GM18511 (cell line): ENCODE measurements around the gene FGFBP2.

Experiments used
- ATAC-seq: cut with Tn5 transposase; IDR thresholded peaks from one replicate; pipeline ENCODE4 v1.9.1; 2021; ENCODE audit warnings: mild to moderate bottlenecking, moderate library complexity; ENCODE audit not compliant: unreplicated experiment

Gene FGFBP2, protein sequence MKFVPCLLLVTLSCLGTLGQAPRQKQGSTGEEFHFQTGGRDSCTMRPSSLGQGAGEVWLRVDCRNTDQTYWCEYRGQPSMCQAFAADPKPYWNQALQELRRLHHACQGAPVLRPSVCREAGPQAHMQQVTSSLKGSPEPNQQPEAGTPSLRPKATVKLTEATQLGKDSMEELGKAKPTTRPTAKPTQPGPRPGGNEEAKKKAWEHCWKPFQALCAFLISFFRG

DNA sequence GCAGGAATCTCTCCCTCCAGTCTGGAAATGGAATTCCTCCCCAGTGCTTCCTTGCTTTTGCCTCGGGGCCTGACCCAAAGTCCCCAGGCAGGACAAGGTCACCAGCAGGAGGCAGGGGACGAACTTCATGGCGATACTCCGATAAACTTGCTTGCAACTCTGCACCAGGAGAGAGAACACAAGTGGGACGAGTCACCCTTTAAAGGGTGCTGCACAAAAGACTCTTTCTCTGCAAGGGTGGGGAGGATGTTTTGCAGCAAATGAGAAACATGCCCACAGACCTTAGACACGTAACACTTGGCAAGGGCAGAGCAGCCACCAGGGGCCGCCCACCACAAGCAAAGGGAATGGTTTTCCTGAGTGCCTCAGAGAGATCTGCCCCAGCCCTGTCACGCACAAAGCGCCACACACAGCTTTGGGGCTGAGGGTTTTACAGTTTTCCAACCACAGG is at the start of gene FGFBP2:
Gene FGFBP2, minus strand, starts transcription at position 175 of the 451 bp plus-strand sequence. Its CDS starts 46 bp downstream, at position 129.
- peak; percentile 77 for ATAC-seq

DNA sequence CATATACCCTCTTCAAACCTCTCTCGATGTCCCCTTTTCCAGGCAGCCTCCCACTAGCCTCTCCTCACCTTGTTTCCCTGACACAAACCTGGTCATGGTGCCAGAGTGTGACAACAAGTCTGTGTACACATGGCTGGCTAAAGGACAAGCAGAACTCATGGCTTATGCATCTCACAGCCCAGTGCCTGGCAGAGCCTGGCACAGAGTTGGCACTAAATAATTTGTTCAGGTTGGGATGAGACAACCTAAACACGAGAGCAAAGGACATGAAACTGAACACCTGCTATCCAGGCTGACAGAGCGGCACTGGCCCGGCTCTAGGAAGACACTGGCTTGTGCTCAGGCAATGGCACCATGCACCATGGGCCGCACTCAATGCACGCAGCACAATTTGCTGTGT is 48.2 kb upstream of the FGFBP2 start:
- no peak for ATAC-seq

DNA sequence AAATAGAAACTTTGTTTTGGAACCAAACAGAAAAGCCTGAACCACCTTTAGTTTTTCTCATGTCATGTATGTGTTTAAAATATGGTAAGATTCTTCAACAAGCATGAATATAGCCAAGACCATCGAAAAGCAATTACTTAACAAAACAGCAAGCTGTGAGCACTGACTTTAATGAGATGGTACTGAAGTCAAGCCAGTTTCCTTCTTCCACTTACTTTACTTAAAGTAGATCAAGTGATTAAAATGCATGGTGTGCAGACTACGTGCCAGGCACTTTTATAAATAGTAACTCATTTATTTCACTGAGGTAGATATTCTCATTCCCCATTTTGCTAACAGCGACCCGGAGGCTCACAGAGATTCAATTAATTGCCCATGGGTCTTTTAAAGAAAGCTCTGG is 46.2 kb upstream of the FGFBP2 start:
- no peak for ATAC-seq

DNA sequence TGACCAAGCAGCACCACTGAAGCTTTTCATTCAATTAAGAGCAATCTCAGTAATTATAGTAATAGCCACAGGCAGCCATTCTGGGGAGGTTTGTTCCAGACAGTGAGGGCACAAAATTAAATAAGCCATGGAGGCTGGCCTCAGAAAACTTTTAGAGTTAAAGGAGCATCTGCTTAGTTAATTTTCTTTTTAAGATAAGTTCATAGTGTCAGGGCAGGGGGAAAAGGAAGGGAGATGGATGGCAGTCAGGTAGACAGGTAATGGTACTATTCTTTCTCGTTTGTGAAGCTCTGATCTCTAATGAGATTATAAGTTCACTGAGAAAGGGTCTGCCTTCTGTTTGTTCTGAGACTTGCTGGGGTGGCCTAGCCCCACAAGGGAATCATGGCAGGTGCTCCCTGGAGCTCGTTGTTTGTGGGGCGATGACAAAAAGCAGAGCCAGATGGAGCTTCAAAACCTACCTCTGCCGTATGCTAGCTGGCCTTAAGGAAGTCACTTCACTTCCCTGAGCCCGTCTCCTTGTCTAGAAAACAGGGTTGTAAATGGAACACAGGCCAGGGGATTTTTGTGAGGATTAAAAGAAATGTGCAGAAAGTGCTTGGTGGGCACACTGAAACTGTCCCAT is 44.6 kb upstream of the FGFBP2 start:
- no peak for ATAC-seq

DNA sequence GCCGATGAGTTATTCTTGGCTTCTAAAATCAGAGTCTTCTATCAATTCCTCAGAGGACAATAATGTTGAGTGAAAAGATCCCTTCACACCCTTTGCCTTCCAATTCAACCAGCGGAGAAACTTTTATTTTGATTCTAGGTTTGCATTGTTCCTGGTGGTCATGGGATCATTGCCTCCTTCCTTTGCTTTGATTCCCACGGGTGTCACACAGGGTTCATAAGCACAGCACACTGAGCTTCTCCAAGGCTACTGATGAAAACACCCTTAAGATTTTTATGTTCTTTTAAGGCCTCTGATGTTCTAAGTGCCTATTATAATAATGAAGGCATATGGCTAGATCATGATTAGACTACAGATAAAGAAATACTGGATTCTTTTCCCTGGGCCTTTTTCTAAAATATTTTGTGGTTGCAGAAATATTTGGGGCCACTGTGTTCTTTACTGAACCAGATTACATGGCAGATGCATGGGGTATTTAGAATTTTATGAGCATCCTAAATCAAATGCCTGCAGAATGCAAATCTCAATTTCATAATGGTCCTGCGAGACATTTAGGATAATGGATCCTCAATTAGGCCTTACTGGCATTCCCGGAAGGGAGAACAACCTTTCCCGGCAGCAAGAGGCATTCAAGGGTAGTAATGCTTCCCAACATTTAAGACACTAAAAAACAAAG is 43.9 kb upstream of the FGFBP2 start:
- no peak for ATAC-seq

DNA sequence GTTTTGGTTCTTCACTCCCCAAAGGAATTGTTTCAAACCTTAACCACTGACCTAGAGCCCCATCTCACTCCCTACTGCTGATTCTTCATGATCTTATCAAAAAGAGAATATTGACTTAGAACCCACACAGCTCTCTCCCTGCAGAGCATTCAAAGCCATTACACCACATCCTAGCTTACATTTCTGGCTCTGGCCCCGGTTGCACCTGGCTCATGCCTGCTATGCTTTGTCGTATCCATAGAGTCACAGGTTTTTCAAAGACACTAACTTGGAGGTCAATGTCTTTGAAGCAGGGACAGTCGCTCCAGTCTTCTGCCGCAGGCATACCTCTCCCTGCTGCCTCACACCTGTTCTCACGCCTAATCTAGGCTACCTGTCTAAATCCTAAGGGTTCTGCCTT is 42.7 kb upstream of the FGFBP2 start:
- no peak for ATAC-seq

DNA sequence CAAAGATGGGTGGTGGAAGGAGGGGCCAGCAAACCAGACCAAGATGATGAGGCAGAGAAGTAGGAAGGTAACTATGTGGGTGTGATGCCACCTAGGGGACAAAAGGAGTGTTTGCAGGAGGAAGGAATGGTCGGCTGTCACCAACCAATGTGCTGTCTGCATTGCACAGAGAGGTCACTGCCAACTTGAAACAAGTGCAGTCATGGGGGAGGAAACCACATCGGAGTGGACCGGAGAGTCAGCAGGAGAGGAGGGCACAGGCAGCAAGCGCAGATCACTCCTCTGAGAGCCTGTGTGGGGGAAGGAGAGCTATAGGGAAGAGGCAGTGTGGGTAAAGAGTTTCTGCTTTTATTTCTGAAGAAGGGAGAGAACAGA is 38.5 kb upstream of the FGFBP2 start:
- ATAC-seq, result peak; percentile 98

DNA sequence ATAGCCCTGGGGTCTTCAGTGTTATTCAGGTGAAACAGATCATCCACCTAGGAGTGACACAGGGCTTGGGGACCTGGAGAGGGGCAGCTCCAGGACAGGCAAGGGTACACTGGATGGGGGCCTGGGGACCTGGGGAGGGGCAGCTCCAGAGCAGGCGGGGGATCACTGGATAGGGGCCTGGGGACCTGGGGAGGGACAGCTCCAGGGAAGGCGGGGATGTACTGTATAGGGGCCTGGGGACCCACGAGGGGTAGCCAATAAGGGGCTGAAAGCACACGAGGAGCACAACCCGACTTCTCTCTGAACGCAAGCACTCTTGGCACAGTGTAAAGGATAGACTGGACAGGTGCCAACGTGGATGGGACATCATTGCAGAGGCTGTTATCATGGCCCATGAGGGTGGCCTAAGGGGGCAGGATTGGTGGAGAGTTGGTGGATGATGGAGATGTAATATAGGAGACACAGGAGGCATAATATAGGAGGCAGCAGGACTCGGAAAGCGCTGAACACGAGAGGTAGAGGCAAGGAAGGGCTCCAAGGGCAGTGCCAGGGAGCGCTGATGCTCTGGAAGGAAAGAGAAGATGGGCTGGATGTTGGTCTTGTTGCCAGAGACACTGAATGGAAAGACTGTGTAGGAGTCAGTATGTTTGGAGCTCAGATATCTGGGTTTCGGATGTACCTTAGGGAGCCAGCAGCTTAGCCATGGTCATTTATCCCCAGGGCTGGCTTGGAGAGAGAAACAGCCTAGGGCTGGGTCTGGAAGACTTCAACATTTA is 37.9 kb upstream of the FGFBP2 start:
- ATAC-seq, result no peak

DNA sequence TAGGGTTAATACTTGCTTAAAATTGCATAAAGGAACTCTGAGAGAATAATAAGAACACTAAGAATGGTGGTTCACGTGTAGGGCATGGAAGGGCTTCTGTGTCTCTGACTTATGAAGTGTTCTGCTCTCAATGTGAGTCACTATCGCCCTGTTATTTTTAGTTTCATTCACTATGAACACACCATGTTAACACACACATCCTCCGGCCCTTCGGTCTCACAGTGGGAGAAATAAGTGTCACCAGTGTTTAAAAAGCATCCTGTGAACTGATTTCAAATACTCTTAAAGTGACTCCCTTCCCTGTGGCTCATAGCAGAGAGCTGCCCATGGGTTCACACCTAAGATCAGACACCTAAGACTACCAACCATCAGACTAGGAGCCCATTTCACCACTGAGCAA is 33.8 kb upstream of the FGFBP2 start:
- no peak for ATAC-seq

DNA sequence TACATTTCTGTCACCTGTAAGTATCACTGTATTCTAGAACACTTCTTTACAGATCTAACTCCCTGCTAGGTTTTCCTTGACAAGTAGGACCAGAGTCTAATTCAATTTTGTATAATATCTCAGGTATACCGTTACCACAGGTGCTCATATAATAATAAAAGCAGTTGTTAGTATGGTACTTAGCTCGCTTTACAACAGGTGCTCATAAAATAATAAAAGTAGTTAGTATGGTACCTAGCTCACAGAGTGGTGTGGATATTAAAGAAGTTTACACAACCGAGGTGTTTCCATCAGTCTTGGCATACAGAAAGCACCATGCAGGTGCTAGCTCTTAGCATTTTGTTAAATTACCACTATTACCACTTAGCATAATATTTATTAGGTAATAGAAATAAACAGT is 32.9 kb upstream of the FGFBP2 start:
- no peak for ATAC-seq

DNA sequence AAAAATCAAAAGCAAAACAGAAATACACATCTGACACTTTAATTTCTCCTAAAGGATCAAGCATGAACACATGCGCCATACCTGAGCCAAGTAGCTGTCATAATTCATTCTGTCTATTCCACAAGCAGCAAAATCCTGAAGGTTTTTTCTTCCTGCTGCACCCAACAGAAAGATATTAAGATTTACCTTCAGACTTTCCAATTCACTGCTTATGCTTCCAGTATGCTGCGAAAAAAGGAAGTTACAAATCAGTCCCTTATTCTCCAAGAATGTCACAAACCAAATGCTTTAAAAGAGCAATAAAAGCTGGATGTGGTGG is 29.2 kb upstream of the FGFBP2 start:
- ATAC-seq, result no peak

DNA sequence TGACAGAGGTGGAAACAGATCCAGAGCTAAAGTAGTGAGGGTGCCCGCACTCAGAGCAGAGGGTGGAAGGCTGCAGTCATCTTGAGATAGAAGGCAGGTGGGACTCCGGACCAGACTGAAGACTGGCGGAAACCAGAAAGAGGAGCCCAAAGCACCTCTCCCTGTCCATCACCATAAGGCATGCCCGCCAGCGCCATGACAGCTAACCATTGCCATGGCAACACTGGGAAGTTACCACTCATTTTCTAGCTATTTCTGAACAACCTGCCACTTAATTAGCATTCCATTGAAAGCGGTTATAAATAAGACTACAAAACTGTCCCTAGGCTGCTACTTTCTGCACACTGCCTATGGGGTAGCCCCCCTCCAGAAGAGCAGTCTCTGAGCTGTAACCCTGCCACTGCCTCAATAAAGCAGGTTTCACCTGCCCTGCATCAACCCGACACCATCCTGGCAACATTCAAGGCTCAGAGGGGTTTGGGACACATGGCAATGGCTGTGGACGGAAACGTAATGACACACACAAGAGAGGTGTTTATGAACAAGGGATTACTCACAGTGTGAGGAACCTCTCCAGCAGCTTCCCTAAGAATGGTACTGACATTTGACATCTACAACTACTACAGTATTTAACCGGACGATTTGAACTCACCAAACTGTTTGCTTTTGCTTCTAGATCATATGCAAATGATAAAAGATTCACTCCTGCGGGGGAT is 27.8 kb upstream of the FGFBP2 start:
- ATAC-seq, result no peak

DNA sequence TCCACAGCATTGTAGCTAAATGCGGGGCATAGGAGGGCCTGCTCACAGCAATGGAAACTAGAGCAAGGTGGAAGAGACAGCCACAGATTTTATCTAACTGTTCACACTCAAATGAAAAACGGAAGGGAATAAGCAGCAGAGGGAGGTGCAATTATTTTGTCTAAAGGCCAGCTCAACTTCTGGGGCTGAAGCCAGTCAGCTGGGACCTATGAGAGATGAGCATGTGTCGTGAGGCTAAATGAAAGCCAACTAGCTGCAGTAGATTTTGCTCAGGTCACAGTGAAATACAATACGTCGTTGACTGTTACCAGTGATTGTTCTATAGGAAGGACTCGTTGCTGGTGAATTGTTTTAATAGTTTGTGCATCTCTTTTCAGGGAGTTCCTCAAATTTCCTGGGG is 26.4 kb upstream of the FGFBP2 start:
- no peak for ATAC-seq

DNA sequence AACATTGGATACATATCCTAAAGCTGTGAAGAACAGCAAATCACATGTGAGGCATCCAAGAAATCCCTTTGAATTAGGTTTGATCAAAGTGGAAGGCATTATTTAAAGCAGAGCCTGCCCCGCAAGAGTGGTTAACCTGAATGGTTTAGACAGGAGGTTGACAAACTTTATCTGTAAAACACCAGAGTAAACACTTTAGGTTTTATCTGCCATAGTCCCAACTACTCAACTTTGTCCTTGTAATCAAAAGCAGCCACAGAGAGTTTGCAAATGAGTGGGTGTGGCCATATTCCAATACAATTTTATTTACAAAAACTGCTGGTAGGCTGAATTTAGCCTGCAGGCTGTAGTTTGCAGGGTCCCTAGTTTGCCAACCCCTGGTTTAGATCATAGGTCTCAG is 25.2 kb upstream of the FGFBP2 start:
- ATAC-seq, result no peak

DNA sequence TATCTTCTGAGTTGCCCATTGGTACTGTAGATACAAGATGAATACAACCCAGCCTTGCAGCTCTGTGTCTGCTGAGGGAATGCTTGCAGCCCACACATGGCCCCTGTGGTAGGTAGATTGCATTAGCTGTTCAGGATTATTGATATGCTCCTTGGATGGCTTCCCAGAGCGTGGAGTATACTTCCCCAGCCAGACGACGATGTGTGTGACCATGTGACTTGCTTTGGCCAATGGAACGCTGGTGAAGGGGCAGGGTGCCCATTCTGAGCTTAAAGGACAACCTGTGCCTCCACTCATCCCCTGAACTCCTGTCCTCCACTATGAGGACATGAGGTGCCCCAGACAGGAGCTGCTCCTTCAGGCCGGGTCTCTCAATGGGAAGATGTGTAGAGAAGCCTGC is 23.9 kb upstream of the FGFBP2 start:
- no peak for ATAC-seq

DNA sequence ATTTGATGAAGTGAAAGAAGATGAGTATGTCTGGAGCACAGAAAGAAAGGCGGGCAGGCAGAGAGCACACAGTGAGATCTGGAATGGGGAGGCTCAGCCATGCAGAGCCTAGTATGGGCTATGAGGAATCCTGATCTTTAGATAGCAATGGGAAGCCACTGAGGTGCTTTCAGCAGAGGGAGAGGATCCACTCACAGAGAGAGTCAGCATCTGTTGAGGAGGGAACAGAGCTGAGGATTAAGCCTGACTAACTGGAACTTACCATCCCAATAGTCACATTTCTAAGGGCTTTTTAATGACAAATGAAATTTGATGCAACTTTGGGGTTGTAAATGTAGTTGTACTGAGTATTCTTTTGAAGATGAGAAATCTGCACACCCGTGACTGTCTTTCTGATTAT is 20.6 kb upstream of the FGFBP2 start:
- ATAC-seq, result no peak

DNA sequence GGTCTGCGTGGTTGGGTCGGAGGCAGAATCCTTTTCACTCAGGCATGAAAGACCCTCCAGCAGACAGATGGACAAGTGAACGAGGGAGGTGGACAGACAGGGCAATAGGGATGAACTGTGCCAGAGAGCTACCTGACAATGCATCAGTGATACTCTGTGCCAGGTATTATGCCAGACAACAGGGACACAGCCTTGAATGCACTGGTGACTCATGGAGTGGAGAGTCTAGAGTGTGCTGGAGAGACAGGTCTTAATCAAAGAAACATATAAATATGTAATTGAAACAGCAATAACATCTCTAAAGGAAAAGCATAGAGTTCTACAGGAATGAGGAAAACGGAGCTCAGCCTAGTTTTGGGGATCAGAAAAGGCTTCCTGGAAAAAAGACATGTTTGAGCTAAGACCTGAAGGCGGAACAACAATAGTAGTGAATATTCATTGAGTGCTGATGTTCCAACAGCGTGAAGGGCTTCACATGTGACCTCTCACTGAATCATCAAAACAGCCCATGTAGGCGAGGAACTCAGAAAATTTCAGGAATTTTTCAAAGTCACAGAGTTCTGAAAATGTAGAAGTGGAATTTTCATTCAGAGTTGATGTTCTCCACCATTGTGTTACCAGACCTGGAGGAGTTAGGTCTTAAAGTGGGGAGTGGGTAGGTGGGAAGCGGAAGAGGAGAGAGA is 20.0 kb upstream of the FGFBP2 start:
- ATAC-seq, result no peak

DNA sequence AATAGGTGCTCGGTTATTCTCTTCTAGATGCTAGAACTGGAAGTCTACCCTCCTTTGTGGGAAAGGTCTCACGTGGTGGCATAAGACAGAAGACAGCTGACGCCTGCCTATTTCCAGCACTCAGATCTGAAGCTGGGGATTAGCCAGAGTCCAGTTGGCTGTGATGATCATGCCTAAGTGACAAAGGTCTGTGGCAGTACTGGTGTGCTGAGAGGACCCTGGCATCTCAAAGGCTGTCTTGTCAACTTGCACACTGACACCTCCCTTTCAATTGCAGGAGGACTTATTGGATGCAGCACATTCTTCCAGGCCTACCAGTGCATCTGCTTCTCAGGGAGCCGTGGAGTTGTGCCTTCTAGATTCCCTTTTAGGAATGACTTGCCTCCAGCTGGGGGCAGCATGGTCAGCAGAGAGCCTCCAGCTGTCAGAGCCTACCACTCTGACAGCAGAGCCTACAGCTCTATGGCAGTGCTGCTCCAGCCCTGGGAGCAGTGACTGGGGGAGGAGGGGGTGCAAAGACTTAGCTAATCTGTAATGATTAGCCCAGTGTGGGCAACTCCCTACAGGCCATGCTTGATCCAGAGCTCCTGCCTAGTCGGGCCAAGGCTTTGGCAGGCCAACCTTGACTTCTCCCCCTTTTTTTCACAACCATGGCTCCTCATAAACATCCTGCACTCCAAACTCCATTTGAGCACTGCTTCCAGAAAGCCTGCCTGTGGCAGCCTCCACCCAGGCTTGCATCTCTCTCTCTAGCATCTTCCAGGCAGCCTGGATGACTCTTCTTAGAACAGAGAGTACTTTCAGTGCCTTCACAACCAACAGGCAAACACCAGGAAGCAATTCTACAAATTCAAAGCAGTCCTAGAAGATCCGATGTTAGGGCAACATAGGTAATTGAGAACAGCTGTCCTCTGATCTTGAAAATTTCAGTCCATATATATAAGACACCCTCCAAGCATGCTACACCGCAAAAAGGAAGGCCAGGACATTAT is 13.8 kb upstream of the FGFBP2 start:
- no peak for ATAC-seq

DNA sequence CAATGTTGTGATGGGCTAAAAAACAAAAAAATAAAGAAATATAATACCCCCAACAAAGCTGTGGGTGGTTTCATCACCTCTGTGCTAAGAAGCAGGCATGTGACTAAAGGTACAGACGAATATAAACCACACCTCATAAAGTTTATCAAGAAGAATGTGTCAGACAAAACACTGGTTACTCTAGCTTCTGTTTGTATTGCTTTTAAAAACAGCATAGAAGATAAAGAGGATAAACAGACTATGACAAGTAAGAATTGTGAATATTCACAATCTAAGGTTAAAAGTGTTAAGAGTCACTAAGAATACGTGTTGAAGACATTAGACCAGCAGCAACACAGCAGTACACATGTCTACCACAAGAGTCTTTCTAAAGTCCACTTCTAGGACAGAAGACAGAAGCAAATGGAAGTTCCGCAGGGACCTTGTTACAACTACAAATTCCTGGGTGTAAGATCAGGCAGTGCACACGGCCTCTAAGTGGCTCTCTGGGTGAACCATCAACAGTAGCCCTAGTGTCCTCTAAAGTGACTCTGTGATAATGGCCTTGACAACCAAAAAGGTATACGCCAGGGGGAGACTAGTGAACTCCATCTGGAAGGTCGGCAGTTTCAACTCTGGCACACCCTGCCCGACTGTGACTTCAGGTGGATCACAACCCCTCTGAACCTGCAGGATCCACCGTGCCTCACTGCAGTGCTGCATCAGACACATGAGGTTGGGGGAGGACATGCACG is 8.3 kb upstream of the FGFBP2 start:
- ATAC-seq, result no peak
